B cell (primary cell): ENCODE data around the gene HOMER2. TPM values are rescaled to one million over a fixed set of nuclear protein-coding genes. Genes with fewer than 3 reads are reported as not detected.

ENCODE experiments used
- ATAC-seq: fragments of 200-7000 bp; cut with Tn5 transposase; one replicate; pipeline ENCODE4 v1.10.0; 2021; ENCODE audit warnings: low read depth, mild to moderate bottlenecking, moderate number of reproducible peaks, moderate library complexity
- CTCF ChIA-PET: fragments of 350-600 bp; sonication (Branson Sonifier 250); formaldehyde crosslinking; loops from one replicate; lab custom pipeline; 2021; ENCODE audit warnings: antibody characterized with exemption, inconsistent platforms; lab: Charles Lee
- POLR2A ChIA-PET: fragments of 350-600 bp; sonication (Branson Sonifier 250); formaldehyde crosslinking; loops from one replicate; lab custom pipeline; 2021; ENCODE audit warnings: antibody characterized with exemption; lab: Charles Lee
- DNase-seq: peaks from one replicate; pipeline ENCODE4 v3.0.0; 2013
- H2AFZ ChIP-seq: 2 replicates; pipeline ENCODE4 v1.6.1; 2012; ENCODE audit warnings: mild to moderate bottlenecking, low read depth, low read length; ENCODE audit not compliant: insufficient read depth, poor library complexity, severe bottlenecking
- H3K27ac ChIP-seq, 2 donors: 1 replicate in 1 of 2; 2 replicates in 1 of 2; pipeline ENCODE4 v1.5.1; 2012 to 2013; ENCODE audit warnings: low read length in 2 of 2, mild to moderate bottlenecking in 2 of 2, moderate library complexity in 1 of 2
- H3K27me3 ChIP-seq, 4 experiments: fragments of 200-600 bp in 1 of 4; sonication (generic) in 1 of 4; replicated peaks in 1 of 4; 1 replicate in 2 of 4; 2 replicates in 2 of 4; pipeline versions ENCODE4 v1.6.1 to v1.7.0; 2013 to 2016; ENCODE audit warnings: low read length in 3 of 4, mild to moderate bottlenecking in 2 of 4, mixed read lengths in 1 of 4, moderate library complexity in 1 of 4; ENCODE audit not compliant: insufficient read depth in 4 of 4, control insufficient read depth in 3 of 4; ENCODE audit errors: control extremely low read depth in 1 of 4
- H3K36me3 ChIP-seq, 2 experiments: replicated peaks in 1 of 2; 1 replicate in 1 of 2; 2 replicates in 1 of 2; pipeline versions ENCODE4 v1.6.1 to v1.7.1; 2013; ENCODE audit warnings: low read length in 1 of 2; ENCODE audit not compliant: insufficient read depth in 2 of 2, control insufficient read depth in 1 of 2; ENCODE audit errors: control extremely low read depth in 1 of 2, extremely low read depth in 1 of 2
- H3K4me1 ChIP-seq, 2 donors: fragments of 200-600 bp in 1 of 2; sonication (generic) in 1 of 2; 1 replicate in 1 of 2; 2 replicates in 1 of 2; pipeline versions ENCODE4 v1.5.1 to v1.6.1; 2013 to 2017; ENCODE audit warnings: low read length in 2 of 2; ENCODE audit not compliant: control insufficient read depth in 2 of 2, insufficient read depth in 2 of 2
- H3K4me2 ChIP-seq: replicated peaks from 2 replicates; pipeline ENCODE3; 2012; ENCODE audit warnings: mild to moderate bottlenecking, low read depth, low read length; ENCODE audit not compliant: poor library complexity, severe bottlenecking
- H3K4me3 ChIP-seq, 5 experiments: fragments of 200-600 bp in 1 of 5; sonication (generic) in 1 of 5; 1 replicate in 3 of 5; 2 replicates in 2 of 5; pipeline versions ENCODE4 v1.5.1 to v1.7.0; 2011 to 2016; ENCODE audit warnings: low read length in 4 of 5, mild to moderate bottlenecking in 4 of 5, low read depth in 2 of 5, control low read depth in 1 of 5, moderate library complexity in 1 of 5; ENCODE audit not compliant: insufficient read depth in 1 of 5; ENCODE audit errors: control extremely low read depth in 1 of 5, extremely low read depth in 1 of 5
- H3K79me2 ChIP-seq: fragments of 200-600 bp; sonication (generic); one replicate; pipeline ENCODE4 v1.6.0; 2016; ENCODE audit warnings: low read length; ENCODE audit not compliant: control insufficient read depth, insufficient read depth
- H3K9ac ChIP-seq: fragments of 200-600 bp; sonication (generic); 2 replicates; pipeline ENCODE4 v1.6.1; 2017; ENCODE audit warnings: mild to moderate bottlenecking, low read length, moderate library complexity
- H3K9me3 ChIP-seq, 3 donors: one replicate each; pipeline versions ENCODE4 v1.6.1 to v1.7.1; 2013; ENCODE audit warnings: low read length in 2 of 3; ENCODE audit not compliant: control insufficient read depth in 2 of 3, insufficient read depth in 1 of 3; ENCODE audit errors: control extremely low read depth in 1 of 3
- H4K20me1 ChIP-seq: 2 replicates; pipeline ENCODE4 v1.6.0; 2012; ENCODE audit warnings: mild to moderate bottlenecking, low read length; ENCODE audit not compliant: insufficient read depth, control insufficient read depth, poor library complexity, severe bottlenecking
- H3K27ac Mint-ChIP-seq: one replicate; pipeline ENCODE4 v1.8.0; 2021; ENCODE audit warnings: mixed read lengths
- H3K27me3 Mint-ChIP-seq: one replicate; pipeline ENCODE4 v1.8.0; 2021; ENCODE audit warnings: mixed read lengths
- H3K4me1 Mint-ChIP-seq: one replicate; pipeline ENCODE4 v1.8.0; 2021; ENCODE audit warnings: mixed read lengths
- H3K4me3 Mint-ChIP-seq: one replicate; pipeline ENCODE4 v1.8.0; 2021; ENCODE audit warnings: mixed read lengths
- H3K9me3 Mint-ChIP-seq: one replicate; pipeline ENCODE4 v1.8.0; 2022; ENCODE audit warnings: mixed read lengths; ENCODE audit not compliant: insufficient read depth
- EZH2 ChIP-seq: IDR thresholded peaks from 2 replicates; pipeline ENCODE4 v1.6.1; 2012; ENCODE audit warnings: borderline replicate concordance, low read depth, mild to moderate bottlenecking, moderate library complexity, low read length; ENCODE audit not compliant: insufficient read depth, poor library complexity, severe bottlenecking
- WGBS: methylation state at CpG from one replicate; pipeline ENCODE4 v1.1.5; 2013; ENCODE audit warnings: missing lambda C conversion rate; ENCODE audit not compliant: insufficient coverage; 5-methylcytosine and 5-hydroxymethylcytosine counted together
- intact Hi-C: fragments of 100-400 bp; cut with micrococcal nuclease; formaldehyde crosslinking; loops from one replicate; pipeline ENCODE4 v1.10.0; 2022
- polyA plus RNA-seq: library from polyadenylated mRNA; depleted of rRNA; stranded (reverse); fragments of >200 nt; gene quantifications from 2 replicates; pipeline ENCODE4 v1.2.3, GENCODE V29; 2012
- total RNA-seq, 2 donors: library from RNA; stranded (reverse); fragments of 120-200 nt in 1 of 2; gene quantifications; 1 replicate in 1 of 2; 2 replicates in 1 of 2; pipeline versions ENCODE4 v1.2.3 to v1.2.4, GENCODE V29; 2013 to 2022
- TF ChIP-seq, protein P1 (sequence below): fragments of 200-600 bp; IDR thresholded peaks from one replicate; pipeline ENCODE4 v1.8.0; 2022; ENCODE audit warnings: antibody characterized with exemption, mild to moderate bottlenecking

The HOMER2 gene
- total and polyA plus RNA-seq, 2 donors (not counting 1 experiment from before 2014, with no cell fraction given) = 5.7 to 19.5 TPM

DNA sequence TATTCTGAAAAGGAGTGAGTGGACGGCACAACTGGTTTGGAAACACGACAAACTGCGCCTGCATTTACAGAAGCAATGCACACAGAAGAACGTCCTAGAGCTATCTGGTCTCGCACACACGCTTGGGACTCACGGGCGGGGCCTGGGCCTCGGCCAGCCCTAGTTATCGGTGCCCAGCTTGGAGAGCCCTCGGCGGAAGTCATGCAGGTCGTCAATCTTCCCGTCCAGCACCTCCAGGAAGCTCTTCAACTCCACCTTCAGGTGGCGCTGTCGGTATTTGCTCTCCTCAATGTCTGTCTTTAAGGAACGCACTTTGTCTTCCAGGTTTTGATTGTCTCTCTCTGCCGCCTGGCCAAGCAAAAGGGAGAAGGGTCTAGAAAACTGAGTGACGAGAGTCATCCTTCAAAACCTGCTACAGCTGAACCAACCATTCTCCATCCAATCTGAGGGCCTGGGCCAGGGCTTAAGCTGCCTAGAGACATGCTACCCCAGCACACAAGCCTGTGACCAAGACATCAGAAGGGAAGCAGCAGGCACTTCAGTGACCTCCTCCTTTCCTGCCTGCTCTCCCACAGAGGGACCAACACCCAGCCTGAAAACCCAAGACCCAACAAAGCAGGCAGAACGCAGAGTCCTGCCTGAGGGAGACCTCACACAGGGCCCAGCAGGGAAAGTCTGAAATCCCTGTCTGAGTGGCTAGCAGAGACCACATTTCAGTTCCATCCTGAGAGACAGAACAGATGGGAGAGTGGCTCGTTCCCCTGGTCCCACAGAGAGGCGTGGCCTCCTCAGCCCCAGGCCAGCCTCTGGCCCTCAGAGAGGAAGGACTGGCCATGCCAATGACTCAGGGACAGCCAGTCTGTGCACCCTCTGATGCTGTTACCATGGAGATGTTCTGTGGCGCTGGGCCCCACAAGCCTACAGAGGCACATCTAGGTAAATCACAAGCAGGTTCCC lies 102.7 kb downstream of the HOMER2 start:
- Histone ChIP-seq H3K4me3 (no peak overlapping the region), H3K27me3 (no peaks in the 10 kb centered on the region), H3K4me1 (peaks cover 6 to 23% of the 10 kb centered on the region in 2 donors), H4K20me1 (no peaks in the 10 kb centered on the region), H2AFZ (peak overlapping the region; percentile 75), H3K27ac (no peak overlapping the region), H3K36me3 (no peaks in the 10 kb centered on the region), H3K4me2 (peak overlapping the region; percentile 48), H3K9me3 (no peaks in the 10 kb centered on the region), H3K79me2 (no peaks in the 10 kb centered on the region), H3K9ac (no peak overlapping the region)
- H3K27me3 Mint-ChIP-seq = no peaks in the 10 kb centered on the region
- H3K27ac Mint-ChIP-seq = peak overlapping the region; percentile 66
- no peak for TF ChIP-seq EZH2
- TF ChIP-seq, protein P1, sequence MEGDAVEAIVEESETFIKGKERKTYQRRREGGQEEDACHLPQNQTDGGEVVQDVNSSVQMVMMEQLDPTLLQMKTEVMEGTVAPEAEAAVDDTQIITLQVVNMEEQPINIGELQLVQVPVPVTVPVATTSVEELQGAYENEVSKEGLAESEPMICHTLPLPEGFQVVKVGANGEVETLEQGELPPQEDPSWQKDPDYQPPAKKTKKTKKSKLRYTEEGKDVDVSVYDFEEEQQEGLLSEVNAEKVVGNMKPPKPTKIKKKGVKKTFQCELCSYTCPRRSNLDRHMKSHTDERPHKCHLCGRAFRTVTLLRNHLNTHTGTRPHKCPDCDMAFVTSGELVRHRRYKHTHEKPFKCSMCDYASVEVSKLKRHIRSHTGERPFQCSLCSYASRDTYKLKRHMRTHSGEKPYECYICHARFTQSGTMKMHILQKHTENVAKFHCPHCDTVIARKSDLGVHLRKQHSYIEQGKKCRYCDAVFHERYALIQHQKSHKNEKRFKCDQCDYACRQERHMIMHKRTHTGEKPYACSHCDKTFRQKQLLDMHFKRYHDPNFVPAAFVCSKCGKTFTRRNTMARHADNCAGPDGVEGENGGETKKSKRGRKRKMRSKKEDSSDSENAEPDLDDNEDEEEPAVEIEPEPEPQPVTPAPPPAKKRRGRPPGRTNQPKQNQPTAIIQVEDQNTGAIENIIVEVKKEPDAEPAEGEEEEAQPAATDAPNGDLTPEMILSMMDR = peak; percentile 73
- peak; percentile 22 for ATAC-seq
- 29% methylated on average over 23 of the region's 23 CpGs for WGBS
- H3K4me1 Mint-ChIP-seq = peaks cover 31% of the 10 kb centered on the region
- ChIA-PET POLR2A (no interaction called here), CTCF (interaction anchor here (0.6 to 3.6 kb wide), 9 partner anchors 10 to 399 kb away, joined by 3 to 21 read pairs (median 4); partner anchors contain the start of gene RAMAC)
- no peaks in the 10 kb centered on the region for H3K9me3 Mint-ChIP-seq
- peak overlapping the region; percentile 52 for H3K4me3 Mint-ChIP-seq
- DNase-seq = peak; percentile 72
- intact Hi-C loops = loop anchor here (2.0 kb wide), 1 partner anchor 151 kb away; no protein-coding TSS in a partner anchor
